GM12865 (cell line): Measurements from ENCODE around the gene NXPH3.

Experiments
- DNase-seq: peaks from one replicate; pipeline ENCODE4 v3.0.0; 2010; ENCODE audit warnings: low read depth
- H3K4me3 ChIP-seq: 2 replicates; pipeline ENCODE4 v1.5.1; 2011; ENCODE audit warnings: mild to moderate bottlenecking, low read depth, low read length, control low read depth
- TF ChIP-seq, protein P1 (sequence below): IDR thresholded peaks from 2 replicates; pipeline ENCODE4 v1.5.1; 2011; ENCODE audit warnings: low read length, control low read depth, low read depth, inconsistent platforms; ENCODE audit not compliant: insufficient read depth; ENCODE audit errors: missing control alignments

NXPH3 gene

DNA sequence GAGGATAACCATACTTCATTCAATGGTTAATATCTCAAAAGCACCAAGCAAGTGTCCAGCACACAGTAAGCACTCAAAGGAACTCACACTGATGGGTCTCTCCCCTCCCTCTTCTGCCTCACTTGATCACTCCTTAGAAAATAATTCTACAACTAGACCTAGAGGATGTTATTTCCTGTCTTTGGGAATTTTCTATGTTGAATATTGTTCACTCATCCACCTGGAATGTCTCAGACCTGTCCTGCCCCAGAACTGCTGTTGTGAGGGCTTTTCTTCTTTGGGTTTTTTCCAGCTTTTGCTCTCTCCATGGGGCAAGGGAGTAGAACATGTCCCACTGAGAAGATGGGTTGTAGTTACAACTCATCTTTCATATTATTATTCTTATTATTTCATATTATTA is 25.3 kb downstream of the NXPH3 start:
- TF ChIP-seq, protein P1, sequence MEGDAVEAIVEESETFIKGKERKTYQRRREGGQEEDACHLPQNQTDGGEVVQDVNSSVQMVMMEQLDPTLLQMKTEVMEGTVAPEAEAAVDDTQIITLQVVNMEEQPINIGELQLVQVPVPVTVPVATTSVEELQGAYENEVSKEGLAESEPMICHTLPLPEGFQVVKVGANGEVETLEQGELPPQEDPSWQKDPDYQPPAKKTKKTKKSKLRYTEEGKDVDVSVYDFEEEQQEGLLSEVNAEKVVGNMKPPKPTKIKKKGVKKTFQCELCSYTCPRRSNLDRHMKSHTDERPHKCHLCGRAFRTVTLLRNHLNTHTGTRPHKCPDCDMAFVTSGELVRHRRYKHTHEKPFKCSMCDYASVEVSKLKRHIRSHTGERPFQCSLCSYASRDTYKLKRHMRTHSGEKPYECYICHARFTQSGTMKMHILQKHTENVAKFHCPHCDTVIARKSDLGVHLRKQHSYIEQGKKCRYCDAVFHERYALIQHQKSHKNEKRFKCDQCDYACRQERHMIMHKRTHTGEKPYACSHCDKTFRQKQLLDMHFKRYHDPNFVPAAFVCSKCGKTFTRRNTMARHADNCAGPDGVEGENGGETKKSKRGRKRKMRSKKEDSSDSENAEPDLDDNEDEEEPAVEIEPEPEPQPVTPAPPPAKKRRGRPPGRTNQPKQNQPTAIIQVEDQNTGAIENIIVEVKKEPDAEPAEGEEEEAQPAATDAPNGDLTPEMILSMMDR = no peak
- DNase-seq = no peak
- H3K4me3 ChIP-seq = no peak overlapping the region

GRCh38 chr17:49602783-49603182 is 27.1 kb downstream of the NXPH3 start:
- TF ChIP-seq, protein P1 = no peak
- DNase-seq = no peak
- H3K4me3 ChIP-seq = no peak overlapping the region

- H3K4me3 ChIP-seq = no peak overlapping the region
- TF ChIP-seq, protein P1 = no peak
- DNase-seq = no peak
Observed at GRCh38 chr17:49603238-49603637, 27.6 kb downstream of the NXPH3 start.

DNA sequence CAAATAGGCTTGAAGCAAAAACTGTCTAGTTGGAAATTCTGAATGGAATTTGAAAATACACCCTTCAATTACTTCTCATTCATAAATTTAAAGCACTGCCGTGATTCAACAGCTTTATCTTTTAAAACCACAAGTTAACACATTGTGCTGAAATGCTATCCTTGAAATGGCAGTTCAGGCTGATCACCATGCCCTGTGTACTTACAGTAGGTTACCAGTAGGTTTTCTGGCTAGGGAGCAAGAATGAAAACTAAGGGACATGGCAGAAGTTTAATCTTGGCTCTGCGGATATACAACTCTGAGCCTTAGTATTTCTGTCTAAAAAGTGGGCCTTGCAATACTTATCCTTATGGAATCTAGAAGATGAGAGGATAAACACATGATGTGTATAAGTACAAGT is 28.0 kb downstream of the NXPH3 start:
- TF ChIP-seq, protein P1 = no peak
- no peak for DNase-seq

GRCh38 chr17:49604314-49604869 is 28.7 kb downstream of the NXPH3 start:
- no peak overlapping the region for H3K4me3 ChIP-seq
- DNase-seq = no peak
- TF ChIP-seq, protein P1 = no peak

More for the DNA sequence above, 28.0 kb downstream of the NXPH3 start:
- H3K4me3 ChIP-seq = no peak overlapping the region

DNA sequence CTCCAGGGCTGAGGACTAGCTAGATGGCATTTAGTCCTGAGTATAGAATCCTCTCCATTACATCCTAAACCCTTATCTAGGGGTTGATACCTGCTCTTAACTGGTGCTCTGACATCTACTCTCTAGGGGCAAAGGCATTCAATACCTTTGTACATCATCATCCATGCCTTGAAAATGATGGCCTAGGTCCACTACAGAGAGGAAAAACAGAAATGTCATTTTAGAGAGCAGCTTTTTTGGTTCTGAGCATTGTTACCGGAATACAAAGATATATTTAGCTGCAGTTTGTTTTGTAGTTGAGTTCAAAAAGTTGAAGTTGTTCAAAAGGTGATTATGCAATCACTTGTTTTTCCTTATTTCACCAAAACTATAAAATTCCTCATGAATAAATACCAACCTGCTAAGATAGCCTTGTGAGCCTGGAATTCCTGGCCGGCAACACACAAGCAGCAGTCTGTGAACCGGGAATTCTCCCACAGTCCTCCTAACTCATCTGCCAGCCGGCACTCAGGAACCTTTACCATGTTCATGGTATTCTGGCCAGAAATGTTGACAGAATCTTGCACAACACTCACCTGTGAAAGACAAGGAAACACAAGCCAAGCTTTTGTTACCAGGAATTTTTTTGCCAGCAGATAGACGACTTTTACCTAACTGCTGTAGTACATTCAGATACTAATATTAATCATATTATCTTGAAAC is 35.4 kb downstream of the NXPH3 start:
- no peak for DNase-seq
- no peak overlapping the region for H3K4me3 ChIP-seq
- TF ChIP-seq, protein P1 = no peak

DNA sequence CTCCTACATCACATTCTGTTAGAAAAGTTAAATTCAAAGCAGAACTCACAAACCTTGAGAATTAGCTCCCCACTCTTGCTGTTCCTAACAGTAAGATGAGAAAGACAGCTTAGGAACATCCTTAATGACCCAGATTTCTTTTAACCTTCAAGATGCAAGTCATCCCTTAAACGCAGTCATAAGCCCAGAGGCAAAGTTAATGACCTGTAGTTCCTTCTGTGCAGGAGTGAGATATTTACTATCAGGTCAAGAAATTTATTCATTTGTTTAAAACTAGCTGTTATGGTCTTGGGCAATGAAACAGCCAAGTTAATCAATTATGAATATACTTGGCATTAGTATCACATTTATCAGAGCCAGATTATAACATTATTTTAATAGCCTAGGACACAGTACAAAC is 37.1 kb downstream of the NXPH3 start:
- no peak for DNase-seq
- no peak overlapping the region for H3K4me3 ChIP-seq
- TF ChIP-seq, protein P1 = no peak
